DMS 273 treated with DMSO at 0.1 percent for 48 hours (cell line): ENCODE data around the gene KCNK15.

Experiments used
- DNase-seq: peaks from one replicate; lab custom pipeline; 2025; lab: John Stamatoyannopoulos, UW

KCNK15 gene

GRCh38 chr20:44790638-44791393 is 45.2 kb downstream of the KCNK15 start:
- DNase-seq, result no peak

DNA sequence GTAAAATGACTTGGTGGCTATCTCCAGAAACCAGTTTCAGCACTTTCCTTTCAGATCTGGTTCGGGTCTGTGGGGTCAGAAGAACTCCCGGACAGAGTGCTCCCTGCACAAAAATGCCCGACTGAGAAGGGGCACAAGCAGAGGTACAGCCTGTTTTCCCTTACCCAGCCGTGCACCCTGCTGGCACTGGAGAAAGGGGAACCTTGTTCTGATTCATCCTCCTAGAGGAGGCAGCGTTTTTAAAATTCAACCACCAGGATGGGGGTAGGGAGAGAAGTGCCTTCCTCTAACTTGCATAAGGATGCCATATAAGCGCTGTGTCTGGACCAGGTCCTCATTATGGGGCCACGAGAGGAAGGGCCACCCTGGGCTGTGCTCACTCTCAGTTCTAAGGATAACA is 47.1 kb downstream of the KCNK15 start:
- no peak for DNase-seq

GRCh38 chr20:44795836-44796235 is 50.2 kb downstream of the KCNK15 start:
- DNase-seq, result no peak

- no peak for DNase-seq
These were observed 50.6 kb downstream of the KCNK15 start for GRCh38 chr20:44796311-44796710.

DNA sequence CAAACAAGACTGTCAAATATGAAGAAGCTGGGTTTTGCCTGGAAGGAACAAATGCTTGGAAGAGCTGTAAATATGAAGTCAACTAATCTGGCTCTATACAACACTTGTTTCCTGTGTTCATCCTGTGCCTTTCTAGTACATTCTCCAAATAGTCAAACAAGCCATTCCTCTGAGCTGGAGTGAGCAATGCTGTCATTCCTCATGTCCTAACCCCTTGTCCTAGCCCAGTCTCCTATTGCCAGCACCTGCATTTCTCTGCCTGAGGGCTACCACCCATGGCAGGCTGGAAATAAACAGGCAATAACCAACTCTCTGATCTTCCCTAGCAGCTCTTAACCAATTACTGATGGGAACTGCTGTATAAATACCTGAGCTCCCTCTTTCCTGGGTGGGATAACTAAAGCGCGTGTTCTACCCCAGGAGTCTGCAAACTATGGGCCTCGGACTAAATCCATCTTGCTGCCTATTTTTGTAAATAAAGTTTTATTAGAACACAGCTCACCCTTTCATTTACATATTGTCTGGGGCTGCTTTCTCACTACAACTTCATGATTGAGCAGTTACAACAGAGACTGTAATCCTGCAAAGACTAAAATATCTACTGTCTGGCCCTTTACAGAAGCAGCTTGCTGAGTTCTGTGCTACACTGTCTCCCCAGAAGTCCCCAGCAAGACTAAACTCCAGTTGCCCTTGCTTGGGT is 51.2 kb downstream of the KCNK15 start:
- DNase-seq, result no peak

DNA sequence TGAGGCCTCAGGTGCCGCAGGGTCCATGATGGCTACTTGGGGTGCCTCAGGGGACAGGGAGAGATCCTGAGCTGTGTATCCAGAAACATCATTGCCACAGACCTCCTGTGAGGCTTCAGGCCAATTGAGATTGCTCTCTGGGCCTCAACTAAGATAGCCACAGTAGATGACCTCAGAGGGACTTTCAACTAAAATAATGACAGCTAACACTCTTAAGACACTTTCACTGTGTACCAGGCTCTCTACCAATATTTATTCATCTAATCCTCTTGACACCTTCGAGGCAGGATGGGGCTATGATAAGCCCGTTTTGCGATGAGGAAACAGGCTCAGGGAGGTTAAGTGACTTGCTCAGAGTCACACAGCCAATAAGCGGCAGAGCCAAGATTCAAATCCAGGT is 54.0 kb downstream of the KCNK15 start:
- no peak for DNase-seq

DNA sequence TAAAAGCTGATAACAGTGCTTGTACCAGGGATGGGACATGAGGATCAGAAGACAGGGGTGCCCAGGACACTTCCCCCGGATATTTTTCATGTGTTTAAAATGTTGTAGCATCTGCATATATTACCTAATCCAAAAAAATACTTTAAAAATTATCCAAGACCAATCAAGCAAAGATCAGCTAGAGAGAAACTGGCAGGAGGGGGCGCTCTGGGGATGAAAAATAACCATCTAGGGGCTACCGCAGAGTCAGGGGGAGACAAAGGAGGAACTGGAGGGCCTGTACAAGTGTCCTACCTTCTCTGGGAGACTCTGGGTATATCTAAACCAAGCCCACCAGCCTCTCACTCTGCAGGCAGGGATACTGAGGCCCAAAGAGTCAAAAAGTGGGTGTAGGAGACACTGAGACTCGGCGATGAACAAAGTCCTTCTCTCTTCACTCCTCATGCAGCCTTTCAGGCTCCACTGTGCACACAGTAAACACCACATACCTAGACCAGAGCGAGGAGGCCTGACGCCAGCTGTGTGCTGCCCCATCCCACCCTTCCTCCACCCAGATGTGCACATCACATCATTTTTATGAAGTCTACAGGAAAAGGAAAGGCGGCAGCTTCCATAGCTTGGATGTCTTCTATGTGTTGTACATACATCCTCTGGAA is 54.9 kb downstream of the KCNK15 start:
- no peak for DNase-seq
